Activated naive CD8-positive, alpha-beta T cell treated with anti-CD3 and anti-CD28 coated beads, Interleukin-2, amount 50 U/mL, for 16 hours (primary cell): ENCODE results near the gene PAH.

ENCODE experiments used
- DNase-seq: peaks from one replicate; pipeline ENCODE4 v3.0.0-alpha.2; 2020; ENCODE audit warnings: low read depth, low spot score

The PAH gene

DNA sequence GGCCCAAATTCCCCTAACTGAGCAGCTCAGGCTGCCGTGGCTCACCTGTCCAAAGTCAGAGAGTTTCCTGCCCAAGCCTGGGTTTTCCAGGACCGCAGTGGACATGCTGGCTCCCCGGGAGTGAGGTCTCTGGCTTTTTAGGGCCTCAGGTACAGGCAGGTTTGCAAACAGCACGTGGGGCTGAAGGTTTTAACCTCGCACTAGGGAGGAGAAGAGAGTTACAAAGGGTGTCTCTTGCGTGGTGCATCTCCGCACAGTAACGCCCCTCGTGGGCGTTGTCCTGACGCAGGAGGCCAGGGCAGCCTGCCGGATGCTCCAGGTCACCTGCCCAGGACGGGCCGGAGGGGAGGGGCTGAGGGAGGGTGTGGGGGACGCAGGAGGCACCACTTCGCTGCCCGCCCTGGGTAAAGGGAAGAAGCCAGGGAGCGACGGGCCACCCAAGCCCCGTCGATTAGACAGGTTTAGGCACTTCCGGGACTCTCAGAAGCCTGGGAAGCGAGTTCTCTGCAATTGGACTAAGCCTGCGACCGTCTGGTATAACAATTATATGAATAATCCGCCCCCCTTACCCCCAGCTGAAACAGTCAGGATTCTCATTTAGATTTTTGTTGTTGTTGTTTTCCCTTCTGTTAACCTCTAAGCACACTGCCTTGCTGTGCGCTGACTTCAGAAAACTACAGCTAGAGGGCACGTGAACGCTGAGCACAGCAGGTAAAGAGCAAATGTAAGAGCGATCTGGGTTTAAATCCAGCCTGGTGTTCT lies at the start of gene PAH:
PAH (minus strand) TSS at position 219 of the 762 bp plus-strand sequence; CDS start at position 105, 114 bp downstream.
- no peak for DNase-seq

DNA sequence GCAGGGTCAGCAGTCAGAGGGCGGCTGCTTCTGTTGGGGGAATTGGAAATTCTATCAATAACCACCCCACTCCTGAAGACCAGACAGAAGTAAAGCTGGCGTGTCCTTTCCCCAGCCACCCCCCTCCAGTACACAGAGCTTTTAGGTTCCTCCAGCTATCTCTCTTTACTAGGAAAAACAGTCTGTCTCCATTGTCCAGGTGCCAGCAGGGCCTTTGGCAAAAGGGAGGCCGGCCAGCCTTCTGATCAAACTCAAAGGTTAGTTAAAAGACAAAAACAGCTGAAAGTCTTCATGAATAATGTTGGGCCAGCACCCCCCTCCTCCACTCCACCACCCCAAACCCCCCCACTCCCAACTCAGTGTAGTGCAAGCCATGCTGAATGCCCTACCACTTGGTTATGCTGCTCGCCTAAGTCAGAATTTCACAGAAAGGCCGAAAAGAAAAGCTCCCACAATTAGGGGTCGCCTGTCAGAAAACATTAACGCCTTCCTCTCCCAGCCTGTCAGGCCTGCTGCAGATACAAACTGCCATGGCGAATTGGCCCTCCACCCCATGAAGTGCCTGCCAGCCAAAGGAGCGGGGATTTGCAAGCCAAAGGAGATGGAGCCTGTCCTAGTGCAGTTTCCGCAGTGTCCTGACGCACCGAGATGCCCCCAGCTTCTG lies 49.3 kb upstream of the PAH start:
- DNase-seq, result no peak

DNA sequence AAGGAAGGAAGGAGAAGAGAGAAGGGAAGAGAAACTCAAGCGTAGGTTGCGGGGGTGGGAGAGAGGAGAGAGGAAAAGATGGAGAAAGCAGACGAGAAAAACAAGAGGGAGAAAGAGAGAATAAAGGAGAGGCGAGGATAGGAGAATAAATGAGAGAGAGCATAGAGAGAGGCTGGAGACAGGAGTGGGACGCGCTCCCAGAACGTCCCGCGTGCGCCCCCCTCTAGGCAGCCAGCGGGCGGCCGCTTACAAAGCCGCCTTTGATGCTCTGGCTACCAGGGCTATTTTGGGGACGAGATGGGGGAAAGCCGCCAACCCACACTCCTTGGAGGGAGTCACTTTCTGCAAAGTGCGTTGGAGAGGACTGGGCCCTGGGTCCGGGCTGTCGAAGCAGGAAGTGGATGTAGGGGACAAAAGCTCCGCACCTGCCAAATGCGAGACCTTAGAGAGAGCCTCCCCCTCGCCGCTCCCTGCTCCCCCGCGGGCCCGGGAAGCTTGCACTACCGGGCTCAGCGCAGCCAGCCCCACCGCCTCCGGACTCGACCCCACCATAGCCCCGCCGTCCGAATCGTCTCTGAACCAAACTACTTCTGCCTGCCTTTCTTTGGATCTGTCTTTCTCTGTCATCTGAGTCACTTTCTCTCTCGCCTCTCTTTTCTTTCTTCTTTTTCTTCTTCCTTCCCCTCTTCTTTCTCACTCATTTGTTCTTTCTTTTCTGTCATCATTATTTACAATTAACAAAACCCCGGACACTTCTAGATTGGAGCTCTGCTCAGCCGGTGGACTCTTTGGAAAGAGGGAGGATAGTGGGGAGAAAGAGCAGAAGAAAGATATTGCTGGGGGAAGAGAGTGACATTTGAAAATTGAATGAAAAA lies 48.5 kb upstream of the PAH start:
- DNase-seq, result no peak

DNA sequence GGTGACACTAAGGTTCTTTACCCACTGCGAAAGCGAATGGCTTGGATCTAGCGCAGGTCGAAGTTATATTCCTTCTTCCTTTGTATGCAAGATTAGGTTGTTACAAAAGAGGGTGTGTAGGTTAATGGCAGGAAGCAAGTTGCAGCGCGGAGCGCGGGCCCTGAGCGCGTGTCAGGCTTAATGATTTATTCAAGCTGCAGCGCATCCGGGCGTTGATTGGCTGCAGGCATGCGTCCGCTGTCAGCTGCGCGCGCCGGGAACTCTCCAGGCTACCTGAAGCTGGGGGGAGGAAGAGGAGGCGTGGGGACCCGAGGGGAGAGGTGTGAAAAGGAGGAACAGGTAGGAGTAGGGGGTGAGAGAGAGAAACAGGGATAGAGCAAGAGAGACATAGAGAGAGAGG lies 47.8 kb upstream of the PAH start:
- no peak for DNase-seq

- DNase-seq, result no peak
These were observed 46.8 kb upstream of the PAH start for GRCh38 chr12:102963796-102964195.

- DNase-seq, result no peak
These were observed 45.9 kb upstream of the PAH start for GRCh38 chr12:102962986-102963385.

- DNase-seq, result no peak
These were observed 45.5 kb upstream of the PAH start for GRCh38 chr12:102962532-102962931.

GRCh38 chr12:102961466-102961855 lies 44.4 kb upstream of the PAH start:
- no peak for DNase-seq

GRCh38 chr12:102960766-102961465 lies 43.9 kb upstream of the PAH start:
- no peak for DNase-seq

- DNase-seq, result no peak
These were observed 42.3 kb upstream of the PAH start for GRCh38 chr12:102959391-102959790.

DNA sequence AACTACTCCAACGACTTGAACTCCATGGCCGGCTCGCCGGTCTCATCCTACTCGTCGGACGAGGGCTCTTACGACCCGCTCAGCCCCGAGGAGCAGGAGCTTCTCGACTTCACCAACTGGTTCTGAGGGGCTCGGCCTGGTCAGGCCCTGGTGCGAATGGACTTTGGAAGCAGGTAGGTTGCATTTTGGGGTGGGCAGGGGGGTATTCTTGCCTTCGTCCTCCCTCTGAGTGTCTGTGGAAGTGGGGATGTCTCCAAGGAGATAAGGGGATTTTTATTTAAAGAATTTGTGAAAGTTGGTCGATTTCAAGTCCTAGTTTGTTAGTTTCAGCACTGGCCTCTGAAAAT lies 41.8 kb upstream of the PAH start:
- no peak for DNase-seq

- DNase-seq, result no peak
These were observed 41.2 kb upstream of the PAH start for GRCh38 chr12:102958073-102958829.

GRCh38 chr12:102957339-102958050 lies 40.5 kb upstream of the PAH start, which contains the start of gene ASCL1:
Gene ASCL1, plus strand, starts transcription at chr12:102957674. Its CDS starts 571 bp downstream, at chr12:102958245.
- DNase-seq, result no peak

DNA sequence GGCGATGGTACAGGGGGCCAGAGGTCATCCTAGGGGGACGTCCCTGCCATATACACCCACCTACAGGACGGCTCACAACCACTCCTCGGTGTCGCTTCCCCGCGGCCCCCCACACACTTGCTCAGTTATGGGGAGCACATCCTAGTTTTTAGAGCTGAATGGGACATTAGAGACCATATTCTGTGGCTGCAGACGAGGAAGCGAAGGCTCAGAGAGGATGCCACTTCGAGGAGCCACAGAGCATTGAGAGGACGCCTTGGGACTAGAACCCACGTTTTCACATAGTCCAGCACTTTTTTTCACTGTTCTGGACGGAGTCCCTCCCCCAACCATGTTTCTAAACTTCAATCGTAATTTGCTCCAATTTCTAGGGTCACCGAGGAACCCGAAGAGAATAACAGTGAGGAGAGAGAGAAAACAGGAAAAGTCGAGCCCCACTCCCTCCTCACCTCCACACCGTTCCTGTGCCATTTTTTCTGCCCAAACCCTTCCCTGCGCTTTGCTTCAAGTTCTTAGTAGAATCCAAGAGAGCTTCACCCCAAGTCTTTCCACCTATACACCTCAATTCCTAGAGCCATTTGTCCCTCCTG lies 39.8 kb upstream of the PAH start:
- no peak for DNase-seq

DNA sequence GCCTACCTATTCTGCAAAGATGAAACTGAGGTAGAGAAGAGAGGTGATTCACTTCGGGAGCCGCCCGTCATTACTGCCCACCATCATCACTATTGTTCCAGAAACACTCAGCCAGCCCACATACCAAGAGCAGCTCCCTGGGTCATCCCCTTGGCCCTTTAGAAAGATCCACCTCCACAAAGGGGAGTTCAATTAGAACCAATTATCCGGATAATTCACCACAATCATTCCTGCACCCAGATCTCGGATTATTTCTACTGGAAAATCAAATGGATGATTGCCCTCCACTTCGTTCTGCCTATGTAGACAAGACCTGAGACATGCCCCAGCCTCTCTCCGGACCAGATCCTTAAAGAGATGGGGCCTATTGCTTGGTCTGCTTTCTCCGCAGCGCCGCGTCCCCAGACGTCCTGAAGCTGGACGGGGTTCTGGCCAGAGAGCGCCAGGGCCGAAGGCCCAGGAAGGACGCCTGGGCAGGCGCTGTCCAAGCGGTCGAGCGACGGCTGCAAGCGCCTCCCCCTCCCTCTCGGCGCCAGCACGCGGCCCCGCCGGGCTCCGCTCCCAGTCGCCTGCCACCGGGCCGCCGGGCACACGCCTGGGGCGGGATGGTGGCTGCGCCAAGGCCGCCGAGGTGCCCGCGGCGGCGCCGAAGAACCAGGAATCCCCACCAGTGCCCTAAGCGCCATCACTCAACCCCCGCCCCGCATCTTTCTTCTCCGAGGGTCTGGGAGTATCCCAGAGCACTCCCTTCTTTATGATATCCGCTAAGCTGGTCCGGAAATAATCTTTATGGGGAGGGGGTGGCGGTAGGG lies 39.1 kb upstream of the PAH start:
- DNase-seq, result no peak

DNA sequence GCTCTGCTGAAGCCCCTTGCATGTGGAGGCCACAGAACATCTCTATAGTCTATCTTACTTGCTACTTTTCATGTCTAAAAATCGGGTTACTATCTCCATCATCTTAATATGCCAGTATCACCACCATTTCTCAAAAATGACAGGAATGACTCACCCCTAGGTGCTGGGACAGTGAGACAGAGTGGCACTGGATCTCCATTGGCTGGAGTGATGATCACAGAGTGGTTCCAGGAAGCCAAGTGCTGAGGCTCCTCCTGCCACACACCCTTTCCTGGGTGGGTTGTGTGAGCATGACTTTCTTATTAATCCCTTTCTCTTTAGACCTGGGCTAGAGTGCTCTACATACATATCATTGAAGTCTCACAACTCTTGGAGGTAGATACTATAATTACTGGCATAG lies 37.1 kb upstream of the PAH start:
- DNase-seq, result no peak

- no peak for DNase-seq
These were observed 36.2 kb upstream of the PAH start for GRCh38 chr12:102953221-102953620.

GRCh38 chr12:102951841-102952240 lies 34.8 kb upstream of the PAH start:
- DNase-seq, result no peak
